ENCODE measurements around the gene WNK2.

WNK2 gene

GRCh38 chr9:93183663-93184431 is at the start of gene WNK2:
WNK2 (plus strand) TSS chr9:93184139; CDS start chr9:93184930, 791 bp downstream.
- DNase-seq (ENCODE audit: low read depth in 3 of 3): peak in 1 of 3 donors; percentile 35

- no peak for DNase-seq (ENCODE audit: low read depth in 3 of 3)
Measured at GRCh38 chr9:93134740-93135444, 49.0 kb upstream of the WNK2 start.

GRCh38 chr9:93136011-93136440 is 47.9 kb upstream of the WNK2 start:
- no peak for DNase-seq (ENCODE audit: low read depth in 3 of 3)

- DNase-seq (ENCODE audit: low read depth in 3 of 3): no peak
Measured at GRCh38 chr9:93137362-93137761, 46.6 kb upstream of the WNK2 start.

GRCh38 chr9:93138171-93138764 is 45.7 kb upstream of the WNK2 start:
- no peak for DNase-seq (ENCODE audit: low read depth in 3 of 3)

GRCh38 chr9:93139365-93140182 is 44.4 kb upstream of the WNK2 start:
- DNase-seq (ENCODE audit: low read depth in 3 of 3): no peak

- no peak for DNase-seq (ENCODE audit: low read depth in 3 of 3)
Measured at GRCh38 chr9:93141771-93142483, 42.0 kb upstream of the WNK2 start.

- no peak for DNase-seq (ENCODE audit: low read depth in 3 of 3)
Measured at GRCh38 chr9:93143830-93144530, 40.0 kb upstream of the WNK2 start.

GRCh38 chr9:93146696-93147095 is 37.2 kb upstream of the WNK2 start:
- peak in 1 of 3 donors; percentile 60 for DNase-seq (ENCODE audit: low read depth in 3 of 3)

- DNase-seq (ENCODE audit: low read depth in 3 of 3): no peak
Measured at GRCh38 chr9:93147632-93148031, 36.3 kb upstream of the WNK2 start.

GRCh38 chr9:93148721-93149120 is 35.2 kb upstream of the WNK2 start:
- no peak for DNase-seq (ENCODE audit: low read depth in 3 of 3)

GRCh38 chr9:93149361-93149760 is 34.6 kb upstream of the WNK2 start:
- DNase-seq (ENCODE audit: low read depth in 3 of 3): no peak

GRCh38 chr9:93151097-93151784 is 32.7 kb upstream of the WNK2 start:
- no peak for DNase-seq (ENCODE audit: low read depth in 3 of 3)

GRCh38 chr9:93154293-93154903 is 29.5 kb upstream of the WNK2 start:
- no peak for DNase-seq (ENCODE audit: low read depth in 3 of 3)

GRCh38 chr9:93155716-93156474 is 28.0 kb upstream of the WNK2 start:
- DNase-seq (ENCODE audit: low read depth in 3 of 3): no peak

GRCh38 chr9:93156475-93157008 is 27.4 kb upstream of the WNK2 start:
- peak in 2 of 3 donors; percentile 35 to 53 for DNase-seq (ENCODE audit: low read depth in 3 of 3)

- peak; percentile 43 to 69 (median 61) for DNase-seq (ENCODE audit: low read depth in 3 of 3)
Measured at GRCh38 chr9:93159601-93160471, 24.1 kb upstream of the WNK2 start.

Measured in stimulated activated CD4-positive, alpha-beta T cell treated with anti-CD3 and anti-CD28 coated beads, TNF-alpha, amount 100 ng/mL, for 48 hours (primary cell).